22Rv1 (cell line): ENCODE data around the gene ABCF1.

Source experiments
- H3K27ac ChIP-seq: fragments of 450-650 bp; 2 replicates; pipeline ENCODE4 v1.5.1; 2017
- CTCF ChIP-seq: fragments of 450-650 bp; IDR thresholded peaks from 2 replicates; pipeline ENCODE4 v1.5.1; 2017; ENCODE audit warnings: mild to moderate bottlenecking
- ZFX ChIP-seq: fragments of 450-650 bp; IDR thresholded peaks from 2 replicates; pipeline ENCODE4 v1.6.1; 2017; ENCODE audit warnings: antibody characterized with exemption, borderline replicate concordance

ABCF1 gene

GRCh38 chr6:30572148-30572547 is 906 bp downstream of the ABCF1 start:
- no peak for TF ChIP-seq CTCF
- TF ChIP-seq ZFX, result no peak

GRCh38 chr6:30573113-30573512 is 1.9 kb downstream of the ABCF1 start:
- no peak overlapping the region for H3K27ac ChIP-seq
- TF ChIP-seq ZFX (no peak), CTCF (no peak)

More at GRCh38 chr6:30572148-30572547, 906 bp downstream of the ABCF1 start:
- H3K27ac ChIP-seq, result peak overlapping the region; percentile 73

GRCh38 chr6:30578051-30578450 is 6.8 kb downstream of the ABCF1 start:
- no peak overlapping the region for H3K27ac ChIP-seq
- TF ChIP-seq ZFX (no peak), CTCF (no peak)

- TF ChIP-seq ZFX (no peak), CTCF (no peak)
- H3K27ac ChIP-seq, result no peak overlapping the region
These were observed 12.7 kb downstream of the ABCF1 start for GRCh38 chr6:30583921-30584320.

GRCh38 chr6:30589754-30590358 is 18.6 kb downstream of the ABCF1 start:
- H3K27ac ChIP-seq, result no peak overlapping the region
- no peak for TF ChIP-seq ZFX
- TF ChIP-seq CTCF, result no peak

GRCh38 chr6:30590509-30590908 is 19.3 kb downstream of the ABCF1 start:
- TF ChIP-seq CTCF (no peak), ZFX (no peak)
- H3K27ac ChIP-seq, result no peak overlapping the region

GRCh38 chr6:30591008-30591407 is 19.8 kb downstream of the ABCF1 start:
- TF ChIP-seq CTCF (no peak), ZFX (no peak)
- H3K27ac ChIP-seq, result no peak overlapping the region
